K562 (cell line): ENCODE results near the gene DDX50. TPM values are rescaled to one million over a fixed set of nuclear protein-coding genes. Genes with fewer than 3 reads are reported as not detected.

Experiments
- BACH1 ChIP-seq: fragments of 200-800 bp; sonication (Bioruptor generic); IDR thresholded peaks from 2 replicates; pipeline ENCODE4 v1.6.1; 2016; ENCODE audit warnings: missing genetic modification characterization, missing compliant biosample characterization
- BMI1 ChIP-seq: fragments of 150-350 bp; IDR thresholded peaks from 2 replicates; pipeline ENCODE4 v1.6.1; 2014; ENCODE audit warnings: low read length
- CTBP1 ChIP-seq: fragments of 450-650 bp; IDR thresholded peaks from 2 replicates; pipeline ENCODE4 v1.6.1; 2016; ENCODE audit warnings: borderline replicate concordance
- DDX20 ChIP-seq: fragments of 450-650 bp; IDR thresholded peaks from 2 replicates; pipeline ENCODE4 v1.6.1; 2016; ENCODE audit warnings: missing genetic modification characterization, low read depth, mild to moderate bottlenecking, missing compliant biosample characterization, moderate library complexity
- E2F3 ChIP-seq: fragments of 250-450 bp; sonication (Bioruptor Pico); IDR thresholded peaks from 2 replicates; pipeline ENCODE4 v1.4.0; 2020; ENCODE audit warnings: mild to moderate bottlenecking
- FOSL1 ChIP-seq: fragments of 200-800 bp; sonication (Bioruptor generic); conservative IDR thresholded peaks from 2 replicates; pipeline ENCODE4 v1.6.1; 2016; ENCODE audit warnings: missing genetic modification characterization, missing compliant biosample characterization
- FOXA3 ChIP-seq, 2 experiments: fragments of 450-650 bp in 1 of 2; sonication (generic) in 1 of 2; formaldehyde crosslinking; IDR thresholded peaks in 1 of 2; conservative IDR thresholded peaks in 1 of 2; 2 replicates each; pipeline versions ENCODE4 v1.4.0 to v1.8.0; 2020 to 2022; ENCODE audit warnings: mild to moderate bottlenecking in 2 of 2, missing genetic modification reagents in 1 of 2
- KLF10 ChIP-seq: fragments of 250-450 bp; sonication (Bioruptor Pico); IDR thresholded peaks from 2 replicates; pipeline ENCODE4 v1.6.1; 2021; ENCODE audit warnings: matching md5 sums
- MCM5 ChIP-seq: fragments of 450-650 bp; IDR thresholded peaks from 2 replicates; pipeline ENCODE4 v1.6.1; 2016; ENCODE audit warnings: low read depth
- NFIX ChIP-seq: fragments of 250-450 bp; sonication (Bioruptor Pico); IDR thresholded peaks from 2 replicates; pipeline ENCODE4 v1.4.0; 2020; ENCODE audit warnings: low read depth, mild to moderate bottlenecking, moderate library complexity
- PML ChIP-seq: IDR thresholded peaks from 2 replicates; pipeline ENCODE4 v1.6.1; 2012; ENCODE audit warnings: low read length, inconsistent platforms
- POLR3A ChIP-seq: IDR thresholded peaks from 2 replicates; pipeline ENCODE4 v1.6.1; 2011; ENCODE audit warnings: borderline replicate concordance, mild to moderate bottlenecking, moderate library complexity; ENCODE audit not compliant: insufficient read length, insufficient read depth; ENCODE audit errors: extremely low read depth
- RFX5 ChIP-seq: IDR thresholded peaks from 2 replicates; pipeline ENCODE4 v1.6.1; 2011; ENCODE audit warnings: low read depth, mild to moderate bottlenecking, improper control_type of control experiment, low read length
- SIN3B ChIP-seq: fragments of 450-650 bp; IDR thresholded peaks from 2 replicates; pipeline ENCODE4 v1.6.1; 2017; ENCODE audit warnings: low read depth, mild to moderate bottlenecking, moderate library complexity
- SMARCA5 ChIP-seq: fragments of 450-650 bp; IDR thresholded peaks from 2 replicates; pipeline ENCODE4 v1.6.1; 2016
- TARDBP ChIP-seq: fragments of 450-650 bp; IDR thresholded peaks from 2 replicates; pipeline ENCODE4 v1.6.1; 2016
- ZNF76 ChIP-seq: fragments of 250-450 bp; sonication (Bioruptor Pico); IDR thresholded peaks from 2 replicates; pipeline ENCODE4 v1.4.0; 2020; ENCODE audit warnings: mild to moderate bottlenecking, moderate library complexity, borderline replicate concordance
- ZNF785 ChIP-seq: fragments of 250-450 bp; sonication (Bioruptor Pico); IDR thresholded peaks from 2 replicates; pipeline ENCODE4 v1.4.0; 2020; ENCODE audit warnings: mild to moderate bottlenecking
- polyA plus RNA-seq, 8 experiments: library from polyadenylated mRNA; depleted of rRNA in 4 of 8; stranded (reverse) in 5 of 8; unstranded in 3 of 8; fragments of >200 nt; fragmentation: Nextera tagmentation in 2 of 8; fragmentation: Illumina TruSeq in 1 of 8; extraction: Ambion mirVana in 2 of 8; extraction: Trizol in 1 of 8; gene quantifications; 2 replicates each; pipeline versions ENCODE4 v1.2.1 to v1.2.3, GENCODE V29; 2011 to 2014; ENCODE audit warnings: inconsistent platforms in 1 of 8, missing spikeins in 1 of 8
- total RNA-seq, 7 experiments: library from RNA; depleted of rRNA in 6 of 7; stranded (reverse); fragments of >200 nt in 6 of 7; fragmentation: Illumina TruSeq in 2 of 7; extraction: Trizol in 2 of 7; gene quantifications; 2 replicates each; pipeline versions ENCODE4 v1.2.1 to v1.2.3, GENCODE V29; 2011 to 2021; ENCODE audit warnings: low replicate concordance in 1 of 7
- TF ChIP-seq, protein P1 (sequence below): fragments of 250-450 bp; sonication (Bioruptor Pico); IDR thresholded peaks from 2 replicates; pipeline ENCODE4 v1.5.0; 2020; ENCODE audit warnings: mild to moderate bottlenecking, borderline replicate concordance
- TF ChIP-seq, protein P2 (sequence below): fragments of 250-450 bp; sonication (Bioruptor Pico); IDR thresholded peaks from 2 replicates; pipeline ENCODE4 v1.6.1; 2021; ENCODE audit warnings: mild to moderate bottlenecking
- TF ChIP-seq, protein P3 (sequence below): IDR thresholded peaks from 2 replicates; pipeline ENCODE4 v1.6.1; 2014; ENCODE audit warnings: antibody characterized with exemption
- TF ChIP-seq, protein P4 (sequence below), 2 experiments: fragments of 150-350 bp in 1 of 2; IDR thresholded peaks; 2 replicates each; pipeline ENCODE4 v1.6.1; 2012 to 2016; ENCODE audit warnings: low read depth in 2 of 2, low read length in 2 of 2, mild to moderate bottlenecking in 1 of 2, moderate library complexity in 1 of 2

The DDX50 gene
- total and polyA plus RNA-seq, 9 of the 15 experiments (the other 6 are each of a cell fraction or from before 2014, with no cell fraction given), result 36.7 to 86.8 (median 57.4) TPM

DNA sequence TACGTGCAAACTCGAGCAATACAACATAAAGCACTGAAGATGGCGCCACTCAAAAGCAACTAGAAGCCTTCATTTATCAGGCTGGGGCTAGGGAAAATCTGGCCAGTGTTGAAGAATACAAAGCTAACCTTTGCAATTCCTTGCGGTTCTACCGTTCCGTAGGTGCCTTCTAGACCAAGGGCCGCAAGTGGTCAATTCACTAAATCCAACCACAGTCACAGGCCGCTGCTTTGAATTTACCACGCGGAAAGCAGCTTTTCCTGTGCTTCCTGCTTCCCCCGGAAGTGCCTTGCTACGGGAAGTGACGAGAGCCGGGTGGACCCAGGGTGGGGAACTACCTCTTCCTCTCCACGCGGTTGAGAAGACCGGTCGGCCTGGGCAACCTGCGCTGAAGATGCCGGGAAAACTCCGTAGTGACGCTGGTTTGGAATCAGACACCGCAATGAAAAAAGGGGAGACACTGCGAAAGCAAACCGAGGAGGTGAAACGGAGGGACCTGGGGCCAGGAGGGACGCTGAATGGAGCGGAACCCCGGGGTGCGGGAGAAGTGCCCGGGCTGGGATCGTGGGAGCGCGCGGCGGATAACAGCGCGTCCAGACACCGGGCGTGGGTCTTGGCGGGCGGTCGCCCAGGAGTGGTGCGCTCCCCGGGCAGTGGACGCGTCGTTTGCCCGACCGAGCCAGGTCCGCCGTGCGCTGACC lies 54.9 kb downstream of the DDX50 start, which contains the start of gene DDX21 (continued):
- TF ChIP-seq, protein P1, sequence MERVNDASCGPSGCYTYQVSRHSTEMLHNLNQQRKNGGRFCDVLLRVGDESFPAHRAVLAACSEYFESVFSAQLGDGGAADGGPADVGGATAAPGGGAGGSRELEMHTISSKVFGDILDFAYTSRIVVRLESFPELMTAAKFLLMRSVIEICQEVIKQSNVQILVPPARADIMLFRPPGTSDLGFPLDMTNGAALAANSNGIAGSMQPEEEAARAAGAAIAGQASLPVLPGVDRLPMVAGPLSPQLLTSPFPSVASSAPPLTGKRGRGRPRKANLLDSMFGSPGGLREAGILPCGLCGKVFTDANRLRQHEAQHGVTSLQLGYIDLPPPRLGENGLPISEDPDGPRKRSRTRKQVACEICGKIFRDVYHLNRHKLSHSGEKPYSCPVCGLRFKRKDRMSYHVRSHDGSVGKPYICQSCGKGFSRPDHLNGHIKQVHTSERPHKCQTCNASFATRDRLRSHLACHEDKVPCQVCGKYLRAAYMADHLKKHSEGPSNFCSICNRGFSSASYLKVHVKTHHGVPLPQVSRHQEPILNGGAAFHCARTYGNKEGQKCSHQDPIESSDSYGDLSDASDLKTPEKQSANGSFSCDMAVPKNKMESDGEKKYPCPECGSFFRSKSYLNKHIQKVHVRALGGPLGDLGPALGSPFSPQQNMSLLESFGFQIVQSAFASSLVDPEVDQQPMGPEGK (CRISPR knock-in tag), result no peak
- TF ChIP-seq SMARCA5, result no peak
- TF ChIP-seq BMI1, result no peak
- no peak for TF ChIP-seq ZNF76
- 0 out of 2 replicates have a peak, but pooled peaks have one; percentile 42 for TF ChIP-seq DDX20 (tag)
- no peak for TF ChIP-seq E2F3 (CRISPR knock-in tag)
- no peak for TF ChIP-seq FOXA3 (CRISPR knock-in tag; conservative IDR thresholded peaks at IDR 0.05 in 1 of 2, IDR thresholded peaks at IDR 0.05 in 1 of 2)
- TF ChIP-seq POLR3A, result no peak
- TF ChIP-seq FOSL1 (tag), result peak; percentile 56; the same call in 1 of the 2 replicates
- TF ChIP-seq TARDBP, result peak; percentile 47; the same call in 1 of the 2 replicates
- TF ChIP-seq MCM5, result no peak
- peak; percentile 93 for TF ChIP-seq PML
- peak; percentile 14; the same call in 1 of the 2 replicates for TF ChIP-seq BACH1 (tag)
- TF ChIP-seq CTBP1, result 0 out of 2 replicates have a peak, but pooled peaks have one; percentile 41
- TF ChIP-seq, protein P2, sequence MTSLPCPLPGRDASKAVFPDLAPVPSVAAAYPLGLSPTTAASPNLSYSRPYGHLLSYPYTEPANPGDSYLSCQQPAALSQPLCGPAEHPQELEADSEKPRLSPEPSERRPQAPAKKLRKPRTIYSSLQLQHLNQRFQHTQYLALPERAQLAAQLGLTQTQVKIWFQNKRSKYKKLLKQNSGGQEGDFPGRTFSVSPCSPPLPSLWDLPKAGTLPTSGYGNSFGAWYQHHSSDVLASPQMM (CRISPR knock-in tag), result no peak
- TF ChIP-seq NFIX, result no peak
- TF ChIP-seq SIN3B, result peak; percentile 90
- TF ChIP-seq KLF10 (CRISPR knock-in tag), result no peak
- TF ChIP-seq RFX5, result no peak
- TF ChIP-seq ZNF785 (CRISPR knock-in tag), result no peak
- TF ChIP-seq, protein P3, sequence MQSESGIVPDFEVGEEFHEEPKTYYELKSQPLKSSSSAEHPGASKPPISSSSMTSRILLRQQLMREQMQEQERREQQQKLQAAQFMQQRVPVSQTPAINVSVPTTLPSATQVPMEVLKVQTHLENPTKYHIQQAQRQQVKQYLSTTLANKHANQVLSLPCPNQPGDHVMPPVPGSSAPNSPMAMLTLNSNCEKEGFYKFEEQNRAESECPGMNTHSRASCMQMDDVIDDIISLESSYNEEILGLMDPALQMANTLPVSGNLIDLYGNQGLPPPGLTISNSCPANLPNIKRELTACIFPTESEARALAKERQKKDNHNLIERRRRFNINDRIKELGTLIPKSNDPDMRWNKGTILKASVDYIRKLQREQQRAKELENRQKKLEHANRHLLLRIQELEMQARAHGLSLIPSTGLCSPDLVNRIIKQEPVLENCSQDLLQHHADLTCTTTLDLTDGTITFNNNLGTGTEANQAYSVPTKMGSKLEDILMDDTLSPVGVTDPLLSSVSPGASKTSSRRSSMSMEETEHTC, result no peak
- TF ChIP-seq, protein P4, sequence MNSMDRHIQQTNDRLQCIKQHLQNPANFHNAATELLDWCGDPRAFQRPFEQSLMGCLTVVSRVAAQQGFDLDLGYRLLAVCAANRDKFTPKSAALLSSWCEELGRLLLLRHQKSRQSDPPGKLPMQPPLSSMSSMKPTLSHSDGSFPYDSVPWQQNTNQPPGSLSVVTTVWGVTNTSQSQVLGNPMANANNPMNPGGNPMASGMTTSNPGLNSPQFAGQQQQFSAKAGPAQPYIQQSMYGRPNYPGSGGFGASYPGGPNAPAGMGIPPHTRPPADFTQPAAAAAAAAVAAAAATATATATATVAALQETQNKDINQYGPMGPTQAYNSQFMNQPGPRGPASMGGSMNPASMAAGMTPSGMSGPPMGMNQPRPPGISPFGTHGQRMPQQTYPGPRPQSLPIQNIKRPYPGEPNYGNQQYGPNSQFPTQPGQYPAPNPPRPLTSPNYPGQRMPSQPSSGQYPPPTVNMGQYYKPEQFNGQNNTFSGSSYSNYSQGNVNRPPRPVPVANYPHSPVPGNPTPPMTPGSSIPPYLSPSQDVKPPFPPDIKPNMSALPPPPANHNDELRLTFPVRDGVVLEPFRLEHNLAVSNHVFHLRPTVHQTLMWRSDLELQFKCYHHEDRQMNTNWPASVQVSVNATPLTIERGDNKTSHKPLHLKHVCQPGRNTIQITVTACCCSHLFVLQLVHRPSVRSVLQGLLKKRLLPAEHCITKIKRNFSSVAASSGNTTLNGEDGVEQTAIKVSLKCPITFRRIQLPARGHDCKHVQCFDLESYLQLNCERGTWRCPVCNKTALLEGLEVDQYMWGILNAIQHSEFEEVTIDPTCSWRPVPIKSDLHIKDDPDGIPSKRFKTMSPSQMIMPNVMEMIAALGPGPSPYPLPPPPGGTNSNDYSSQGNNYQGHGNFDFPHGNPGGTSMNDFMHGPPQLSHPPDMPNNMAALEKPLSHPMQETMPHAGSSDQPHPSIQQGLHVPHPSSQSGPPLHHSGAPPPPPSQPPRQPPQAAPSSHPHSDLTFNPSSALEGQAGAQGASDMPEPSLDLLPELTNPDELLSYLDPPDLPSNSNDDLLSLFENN (IDR thresholded peaks at IDR 0.05; ENCODE audit: low read depth in 2 of 2, low read length in 2 of 2), result 0 out of 4 replicates have a peak, but pooled peaks of 1 of the 2 experiments have one; percentile 9
